Measurements from ENCODE around the gene CPNE4. TPM values are rescaled to one million over a fixed set of nuclear protein-coding genes. Genes with fewer than 3 reads are reported as not detected.

CPNE4 gene
- total and polyA plus RNA-seq, 4 donors: 0.02 to 1.6 (median 0.29) TPM

DNA sequence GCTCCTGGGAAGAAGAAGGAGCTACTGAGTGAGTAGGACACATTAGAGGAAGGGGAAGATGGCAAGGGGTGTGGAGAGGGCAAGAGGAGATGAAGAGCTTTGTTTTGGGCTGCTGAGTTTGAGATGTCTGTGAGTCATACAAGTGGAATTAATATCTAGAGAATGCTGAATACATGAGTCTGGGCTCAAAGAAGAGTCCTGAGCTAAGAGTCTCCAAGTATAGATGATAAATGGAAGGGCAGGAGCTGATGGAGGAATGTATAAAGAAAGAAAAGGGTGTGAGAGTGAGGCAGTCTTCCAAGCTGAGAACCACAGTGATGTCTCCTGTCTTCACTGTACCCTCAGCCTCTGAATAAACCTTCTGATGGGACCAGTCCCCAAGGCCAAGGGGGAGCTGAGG lies 326.6 kb downstream of the CPNE4 start:
- Histone ChIP-seq H3K9ac (ENCODE audit: insufficient read depth in 1 of 2, low read length in 2 of 2) (no peak overlapping the region), H3K27me3 (ENCODE audit: control insufficient read depth in 3 of 3, insufficient read depth in 3 of 3, low read length in 2 of 3) (no peaks in the 10 kb centered on the region), H3K9me3 (ENCODE audit: control insufficient read depth in 4 of 4, insufficient read depth in 3 of 4, low read length in 3 of 4) (peaks cover 0 to 2% (median 0%) of the 10 kb centered on the region in 4 donors), H3K36me3 (ENCODE audit: control insufficient read depth in 4 of 4, insufficient read depth in 4 of 4, low read length in 4 of 4) (no peaks in the 10 kb centered on the region), H3K4me1 (ENCODE audit: control insufficient read depth in 5 of 5, insufficient read depth in 5 of 5, low read length in 5 of 5) (no peaks in the 10 kb centered on the region), H3K27ac (ENCODE audit: low read depth in 1 of 2, low read length in 1 of 2) (no peak overlapping the region), H3K4me3 (no peak overlapping the region)
- DNase-seq: no peak
- TF ChIP-seq, protein P1, sequence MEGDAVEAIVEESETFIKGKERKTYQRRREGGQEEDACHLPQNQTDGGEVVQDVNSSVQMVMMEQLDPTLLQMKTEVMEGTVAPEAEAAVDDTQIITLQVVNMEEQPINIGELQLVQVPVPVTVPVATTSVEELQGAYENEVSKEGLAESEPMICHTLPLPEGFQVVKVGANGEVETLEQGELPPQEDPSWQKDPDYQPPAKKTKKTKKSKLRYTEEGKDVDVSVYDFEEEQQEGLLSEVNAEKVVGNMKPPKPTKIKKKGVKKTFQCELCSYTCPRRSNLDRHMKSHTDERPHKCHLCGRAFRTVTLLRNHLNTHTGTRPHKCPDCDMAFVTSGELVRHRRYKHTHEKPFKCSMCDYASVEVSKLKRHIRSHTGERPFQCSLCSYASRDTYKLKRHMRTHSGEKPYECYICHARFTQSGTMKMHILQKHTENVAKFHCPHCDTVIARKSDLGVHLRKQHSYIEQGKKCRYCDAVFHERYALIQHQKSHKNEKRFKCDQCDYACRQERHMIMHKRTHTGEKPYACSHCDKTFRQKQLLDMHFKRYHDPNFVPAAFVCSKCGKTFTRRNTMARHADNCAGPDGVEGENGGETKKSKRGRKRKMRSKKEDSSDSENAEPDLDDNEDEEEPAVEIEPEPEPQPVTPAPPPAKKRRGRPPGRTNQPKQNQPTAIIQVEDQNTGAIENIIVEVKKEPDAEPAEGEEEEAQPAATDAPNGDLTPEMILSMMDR (IDR thresholded peaks at IDR 0.05; ENCODE audit: control extremely low read depth, extremely low read depth): no peak
- ATAC-seq (ENCODE audit: insufficient read depth, low FRiP score): no peak

DNA sequence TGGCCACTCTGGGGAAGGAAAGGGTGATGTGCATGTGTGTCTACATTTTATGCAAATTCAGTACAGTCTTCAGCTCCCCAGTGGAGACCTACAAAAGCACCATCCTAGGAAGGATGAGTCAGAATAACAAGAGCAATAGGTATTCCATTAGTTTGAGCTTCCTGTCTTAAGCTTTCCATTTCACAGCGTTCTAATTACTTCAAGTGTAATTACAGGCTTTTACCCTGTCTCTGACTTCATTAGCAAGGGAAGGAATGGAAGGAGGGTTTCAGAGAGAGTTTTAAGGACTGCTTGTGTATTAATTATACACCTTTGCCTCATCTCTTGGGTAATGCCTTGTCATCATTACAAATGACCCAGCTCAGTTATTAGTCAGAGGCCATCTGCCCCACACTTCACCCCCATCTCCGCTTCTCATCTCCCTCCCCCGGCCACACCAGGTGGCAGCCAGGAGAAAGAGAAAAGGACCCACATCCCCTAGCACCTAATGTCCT lies 329.2 kb downstream of the CPNE4 start:
- Histone ChIP-seq H3K27me3 (ENCODE audit: control insufficient read depth in 3 of 3, insufficient read depth in 3 of 3, low read length in 2 of 3) (no peaks in the 10 kb centered on the region), H3K9me3 (ENCODE audit: control insufficient read depth in 4 of 4, insufficient read depth in 3 of 4, low read length in 3 of 4) (peaks cover 0 to 2% (median 0%) of the 10 kb centered on the region in 4 donors), H3K36me3 (ENCODE audit: control insufficient read depth in 4 of 4, insufficient read depth in 4 of 4, low read length in 4 of 4) (no peaks in the 10 kb centered on the region), H3K9ac (ENCODE audit: insufficient read depth in 1 of 2, low read length in 2 of 2) (no peak overlapping the region), H3K4me1 (ENCODE audit: control insufficient read depth in 5 of 5, insufficient read depth in 5 of 5, low read length in 5 of 5) (no peaks in the 10 kb centered on the region), H3K27ac (ENCODE audit: low read depth in 1 of 2, low read length in 1 of 2) (no peak overlapping the region), H3K4me3 (no peak overlapping the region)
- 62 to 71% methylated on average over 3 of the region's 3 CpGs for WGBS, 2 donors
- ATAC-seq (ENCODE audit: insufficient read depth, low FRiP score): no peak
- TF ChIP-seq, protein P1 (IDR thresholded peaks at IDR 0.05; ENCODE audit: control extremely low read depth, extremely low read depth): no peak
- DNase-seq: no peak

DNA sequence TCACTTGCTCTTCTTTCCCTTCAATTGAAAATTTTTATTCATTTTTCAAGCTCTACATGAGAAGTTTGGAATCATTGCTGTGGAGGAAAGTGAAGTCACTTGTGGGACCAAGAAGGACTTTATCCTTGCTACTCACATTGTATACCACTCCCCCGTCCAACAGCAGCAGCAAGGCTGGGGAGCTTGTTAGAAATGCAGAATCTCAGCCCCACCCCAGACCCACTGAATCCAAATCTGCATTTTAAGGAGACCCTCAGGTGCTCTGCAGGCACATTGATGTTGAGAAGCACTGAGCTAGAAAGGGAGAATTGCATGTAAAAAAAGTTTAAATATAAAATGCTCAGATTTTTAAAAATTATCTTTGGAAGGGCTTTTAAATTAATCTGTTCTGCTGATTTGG lies 329.7 kb downstream of the CPNE4 start:
- H3K4me1 ChIP-seq (ENCODE audit: control insufficient read depth in 5 of 5, insufficient read depth in 5 of 5, low read length in 5 of 5): no peaks in the 10 kb centered on the region
- no peak overlapping the region for H3K4me3 ChIP-seq
- TF ChIP-seq, protein P1 (IDR thresholded peaks at IDR 0.05; ENCODE audit: control extremely low read depth, extremely low read depth): no peak
- WGBS, 2 donors: 55 to 67% methylated on average over 1 of the region's 1 CpG
- no peak for ATAC-seq (ENCODE audit: insufficient read depth, low FRiP score)
- H3K9me3 ChIP-seq (ENCODE audit: control insufficient read depth in 4 of 4, insufficient read depth in 3 of 4, low read length in 3 of 4): peaks cover 0 to 2% (median 0%) of the 10 kb centered on the region in 4 donors
- DNase-seq: no peak
- H3K36me3 ChIP-seq (ENCODE audit: control insufficient read depth in 4 of 4, insufficient read depth in 4 of 4, low read length in 4 of 4): no peaks in the 10 kb centered on the region
- H3K27ac ChIP-seq (ENCODE audit: low read depth in 1 of 2, low read length in 1 of 2): no peak overlapping the region
- no peak overlapping the region for H3K9ac ChIP-seq (ENCODE audit: insufficient read depth in 1 of 2, low read length in 2 of 2)
- H3K27me3 ChIP-seq (ENCODE audit: control insufficient read depth in 3 of 3, insufficient read depth in 3 of 3, low read length in 2 of 3): no peaks in the 10 kb centered on the region

DNA sequence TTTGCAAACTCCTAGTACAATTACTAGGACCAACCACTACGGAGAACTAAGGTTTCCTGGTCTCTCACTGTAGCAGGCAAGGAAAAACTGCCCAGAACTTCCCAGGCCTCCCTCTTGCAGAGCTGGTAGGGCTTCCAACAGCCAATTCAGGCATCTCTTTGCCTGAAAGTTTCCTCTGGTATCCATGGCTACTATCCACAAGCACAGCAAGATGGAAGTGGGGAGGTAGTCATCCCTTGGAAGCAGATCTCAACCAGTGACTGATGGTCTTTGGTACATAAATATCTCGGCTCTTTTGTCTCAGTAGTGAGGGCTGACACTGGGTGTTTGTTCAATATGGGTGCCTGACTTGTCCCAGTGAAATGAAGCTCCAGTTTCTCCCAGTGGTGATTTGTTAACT lies 330.7 kb downstream of the CPNE4 start:
- H3K9ac ChIP-seq (ENCODE audit: insufficient read depth in 1 of 2, low read length in 2 of 2): no peak overlapping the region

More for the DNA sequence above, 330.7 kb downstream of the CPNE4 start:
- WGBS, 2 donors: 65 to 72% methylated on average over 2 of the region's 2 CpGs
- no peak overlapping the region for H3K27ac ChIP-seq (ENCODE audit: low read depth in 1 of 2, low read length in 1 of 2)
- ATAC-seq (ENCODE audit: insufficient read depth, low FRiP score) (no peak), DNase-seq (no peak)
- TF ChIP-seq, protein P1 (IDR thresholded peaks at IDR 0.05; ENCODE audit: control extremely low read depth, extremely low read depth): no peak
- H3K9me3 ChIP-seq (ENCODE audit: control insufficient read depth in 4 of 4, insufficient read depth in 3 of 4, low read length in 3 of 4): no peaks in the 10 kb centered on the region
- no peaks in the 10 kb centered on the region for H3K4me1 ChIP-seq (ENCODE audit: control insufficient read depth in 5 of 5, insufficient read depth in 5 of 5, low read length in 5 of 5)
- H3K4me3 ChIP-seq: no peak overlapping the region
- H3K36me3 ChIP-seq (ENCODE audit: control insufficient read depth in 4 of 4, insufficient read depth in 4 of 4, low read length in 4 of 4): no peaks in the 10 kb centered on the region
- no peaks in the 10 kb centered on the region for H3K27me3 ChIP-seq (ENCODE audit: control insufficient read depth in 3 of 3, insufficient read depth in 3 of 3, low read length in 2 of 3)

Measured in lung (tissue), 12 donors.